Trophoblast cell (in vitro differentiated cells and primary cell): ENCODE measurements around the gene WDR86.
A peak's percentile ranks its signal among the peaks of the same experiment; 100 is the strongest.

Experiments
- DNase-seq, 2 donors: peaks; one replicate each; pipeline ENCODE4 v3.0.0-alpha.2; 2016
- H2AFZ ChIP-seq: 2 replicates; pipeline ENCODE4 v1.6.1; 2013; ENCODE audit warnings: low read length, moderate library complexity, mild to moderate bottlenecking; ENCODE audit not compliant: insufficient read depth, poor library complexity
- H2AK5ac ChIP-seq: 2 replicates; pipeline ENCODE4 v1.6.1; 2013; ENCODE audit warnings: mild to moderate bottlenecking, low read length
- H2BK120ac ChIP-seq: 2 replicates; pipeline ENCODE4 v1.6.1; 2013; ENCODE audit warnings: low read length, mild to moderate bottlenecking, moderate library complexity; ENCODE audit not compliant: insufficient read depth, poor library complexity
- H2BK12ac ChIP-seq: 2 replicates; pipeline ENCODE4 v1.6.1; 2013; ENCODE audit warnings: mild to moderate bottlenecking, low read length, moderate library complexity
- H2BK5ac ChIP-seq: 2 replicates; pipeline ENCODE4 v1.6.1; 2013; ENCODE audit warnings: low read length, low read depth, moderate library complexity, mild to moderate bottlenecking; ENCODE audit not compliant: poor library complexity
- H3K14ac ChIP-seq: 2 replicates; pipeline ENCODE4 v1.6.1; 2013; ENCODE audit warnings: mild to moderate bottlenecking, low read length
- H3K18ac ChIP-seq: 2 replicates; pipeline ENCODE4 v1.6.1; 2013; ENCODE audit warnings: mild to moderate bottlenecking, low read length
- H3K23ac ChIP-seq: 2 replicates; pipeline ENCODE4 v1.6.1; 2013; ENCODE audit warnings: low read length
- H3K27ac ChIP-seq: 2 replicates; pipeline ENCODE4 v1.5.1; 2013; ENCODE audit warnings: low read depth, mild to moderate bottlenecking, inconsistent platforms, low read length, moderate library complexity
- H3K27me3 ChIP-seq: 2 replicates; pipeline ENCODE4 v1.6.1; 2013; ENCODE audit warnings: inconsistent platforms, mild to moderate bottlenecking, low read length, moderate library complexity; ENCODE audit not compliant: insufficient read depth
- H3K36me3 ChIP-seq, 2 experiments: 1 replicate in 1 of 2; 2 replicates in 1 of 2; pipeline ENCODE4 v1.6.1; 2013; ENCODE audit warnings: low read length in 2 of 2, mild to moderate bottlenecking in 2 of 2, moderate library complexity in 1 of 2; ENCODE audit not compliant: insufficient read depth in 2 of 2, control insufficient read depth in 1 of 2
- H3K4ac ChIP-seq: 2 replicates; pipeline ENCODE4 v1.6.1; 2013; ENCODE audit warnings: low read depth, mild to moderate bottlenecking, low read length, moderate library complexity
- H3K4me1 ChIP-seq, 2 experiments: 1 replicate in 1 of 2; 2 replicates in 1 of 2; pipeline ENCODE4 v1.6.1; 2013; ENCODE audit warnings: low read length in 2 of 2, mild to moderate bottlenecking in 2 of 2, moderate library complexity in 1 of 2; ENCODE audit not compliant: insufficient read depth in 2 of 2, control insufficient read depth in 1 of 2
- H3K4me2 ChIP-seq: 2 replicates; pipeline ENCODE4 v1.6.1; 2013; ENCODE audit warnings: inconsistent platforms, mild to moderate bottlenecking, low read length, moderate library complexity
- H3K4me3 ChIP-seq: 2 replicates; pipeline ENCODE4 v1.5.1; 2013; ENCODE audit warnings: mild to moderate bottlenecking, low read depth, low read length, inconsistent platforms
- H3K79me1 ChIP-seq: one replicate; pipeline ENCODE4 v1.6.1; 2013; ENCODE audit warnings: low read length
- H3K79me2 ChIP-seq: 2 replicates; pipeline ENCODE4 v1.6.1; 2013; ENCODE audit warnings: low read length, mild to moderate bottlenecking; ENCODE audit not compliant: control insufficient read depth, insufficient read depth, poor library complexity
- H3K9ac ChIP-seq: 2 replicates; pipeline ENCODE4 v1.6.1; 2013; ENCODE audit warnings: mild to moderate bottlenecking, low read length
- H3K9me3 ChIP-seq: 2 replicates; pipeline ENCODE4 v1.6.1; 2013; ENCODE audit warnings: low read depth, mild to moderate bottlenecking, control low read depth, inconsistent platforms, low read length; ENCODE audit not compliant: insufficient read depth
- H4K12ac ChIP-seq: 2 replicates; pipeline ENCODE4 v1.6.1; 2013; ENCODE audit warnings: low read depth, mild to moderate bottlenecking, low read length, moderate library complexity
- H4K8ac ChIP-seq: 2 replicates; pipeline ENCODE4 v1.6.1; 2013; ENCODE audit warnings: low read depth, mild to moderate bottlenecking, low read length, moderate library complexity
- H4K91ac ChIP-seq: one replicate; pipeline ENCODE4 v1.6.1; 2013; ENCODE audit warnings: low read depth, mild to moderate bottlenecking, low read length, moderate library complexity
- WGBS: extraction: QIAGEN DNeasy Blood & Tissue Kit; methylation state at CpG from one replicate; pipeline ENCODE4 v1.1.7; 2013; ENCODE audit warnings: missing lambda C conversion rate; ENCODE audit not compliant: insufficient read length, insufficient coverage; ENCODE audit errors: extremely low coverage; 5-methylcytosine and 5-hydroxymethylcytosine counted together

Gene WDR86

GRCh38 chr7:151367284-151367683 is 42.6 kb downstream of the WDR86 start:
- WGBS: no CpG with 5 or more reads among the region's 4 CpGs

GRCh38 chr7:151366880-151367222 is 43.0 kb downstream of the WDR86 start:
- WGBS: no CpG with 5 or more reads among the region's 5 CpGs
- no peak overlapping the region for H3K4me3 ChIP-seq

More at GRCh38 chr7:151367284-151367683, 42.6 kb downstream of the WDR86 start:
- Histone ChIP-seq H3K79me2 (no peaks in the 10 kb centered on the region), H2AK5ac (no peak overlapping the region), H3K79me1 (peaks cover 2% of the 10 kb centered on the region), H4K8ac (no peak overlapping the region), H2BK12ac (no peak overlapping the region), H3K27me3 (no peaks in the 10 kb centered on the region), H4K91ac (no peak overlapping the region), H2BK120ac (no peak overlapping the region), H3K14ac (no peak overlapping the region), H3K9ac (no peak overlapping the region), H3K4me1 (peaks cover 0 to 3% of the 10 kb centered on the region in 2 experiments), H3K18ac (no peak overlapping the region), H3K4ac (no peak overlapping the region), H3K4me3 (no peak overlapping the region), H3K36me3 (peaks cover 7 to 10% of the 10 kb centered on the region in 2 experiments), H3K4me2 (no peak overlapping the region), H3K23ac (no peak overlapping the region), H2AFZ (no peak overlapping the region), H3K27ac (no peak overlapping the region), H3K9me3 (peaks cover 1% of the 10 kb centered on the region), H2BK5ac (no peak overlapping the region), H4K12ac (no peak overlapping the region)
- peak in 1 of 2 donors; percentile 24 for DNase-seq

GRCh38 chr7:151366166-151366879 is 43.5 kb downstream of the WDR86 start:
- Histone ChIP-seq H4K91ac (no peak overlapping the region), H2AFZ (no peak overlapping the region), H4K8ac (no peak overlapping the region), H3K4ac (no peak overlapping the region), H3K14ac (no peak overlapping the region), H2AK5ac (no peak overlapping the region), H3K79me1 (peaks cover 2% of the 10 kb centered on the region), H3K9ac (no peak overlapping the region), H3K36me3 (peaks cover 7 to 10% of the 10 kb centered on the region in 2 experiments), H3K27ac (no peak overlapping the region), H2BK120ac (no peak overlapping the region), H4K12ac (no peak overlapping the region), H2BK12ac (peak overlapping the region; percentile 60), H3K9me3 (peaks cover 1% of the 10 kb centered on the region), H3K23ac (no peak overlapping the region), H2BK5ac (no peak overlapping the region), H3K4me3 (no peak overlapping the region), H3K27me3 (no peaks in the 10 kb centered on the region), H3K4me2 (no peak overlapping the region), H3K18ac (no peak overlapping the region), H3K4me1 (peaks cover 0 to 3% of the 10 kb centered on the region in 2 experiments), H3K79me2 (no peaks in the 10 kb centered on the region)
- WGBS: no CpG with 5 or more reads among the region's 9 CpGs
- peak; percentile 17 to 63 for DNase-seq

More at GRCh38 chr7:151366880-151367222, 43.0 kb downstream of the WDR86 start:
- H2BK12ac ChIP-seq: no peak overlapping the region
- DNase-seq: peak; percentile 78 to 89
- H3K27me3 ChIP-seq: no peaks in the 10 kb centered on the region
- peaks cover 1% of the 10 kb centered on the region for H3K9me3 ChIP-seq
- H3K79me1 ChIP-seq: peaks cover 2% of the 10 kb centered on the region
- H3K4me2 ChIP-seq: no peak overlapping the region
- no peak overlapping the region for H3K23ac ChIP-seq
- H3K36me3 ChIP-seq: peaks cover 7 to 10% of the 10 kb centered on the region in 2 experiments
- no peaks in the 10 kb centered on the region for H3K79me2 ChIP-seq
- H2AFZ ChIP-seq: no peak overlapping the region
- H3K9ac ChIP-seq: no peak overlapping the region
- no peak overlapping the region for H4K91ac ChIP-seq
- H3K14ac ChIP-seq: no peak overlapping the region
- no peak overlapping the region for H3K4ac ChIP-seq
- no peak overlapping the region for H4K12ac ChIP-seq
- no peak overlapping the region for H2BK120ac ChIP-seq
- no peak overlapping the region for H2BK5ac ChIP-seq
- H3K4me1 ChIP-seq: peaks cover 0 to 3% of the 10 kb centered on the region in 2 experiments
- no peak overlapping the region for H4K8ac ChIP-seq
- H3K18ac ChIP-seq: no peak overlapping the region
- no peak overlapping the region for H2AK5ac ChIP-seq
- H3K27ac ChIP-seq: no peak overlapping the region

- Histone ChIP-seq H3K79me1 (peaks cover 2% of the 10 kb centered on the region), H3K18ac (no peak overlapping the region), H3K4ac (no peak overlapping the region), H4K91ac (no peak overlapping the region), H3K4me2 (no peak overlapping the region), H2BK5ac (no peak overlapping the region), H3K79me2 (no peaks in the 10 kb centered on the region), H3K14ac (no peak overlapping the region), H3K4me1 (peaks cover 0 to 3% of the 10 kb centered on the region in 2 experiments), H3K36me3 (peaks cover 6 to 13% of the 10 kb centered on the region in 2 experiments), H2BK12ac (no peak overlapping the region), H2AK5ac (no peak overlapping the region), H3K23ac (no peak overlapping the region), H2BK120ac (no peak overlapping the region), H3K27ac (no peak overlapping the region), H2AFZ (no peak overlapping the region), H3K9me3 (peaks cover 1% of the 10 kb centered on the region), H3K4me3 (no peak overlapping the region), H4K8ac (no peak overlapping the region), H3K9ac (no peak overlapping the region), H3K27me3 (no peaks in the 10 kb centered on the region), H4K12ac (no peak overlapping the region)
- no CpG with 5 or more reads among the region's 1 CpG for WGBS
- no peak for DNase-seq
Observed at GRCh38 chr7:151363182-151363581, 46.7 kb downstream of the WDR86 start.
